Muscle layer of colon (tissue), 2 donors: ENCODE measurements around the gene TTC14.
"Not testable (repeated sequence)": the region's sequence is repeated elsewhere in the genome, so short reads cannot be mapped to it uniquely, and the experiment has no call there.

Experiments
- H3K27ac ChIP-seq: one replicate; pipeline ENCODE4 v1.7.0; 2013; ENCODE audit warnings: low read depth, mild to moderate bottlenecking, low read length, moderate library complexity
- H3K27me3 ChIP-seq, 2 donors: one replicate each; pipeline ENCODE4 v1.7.0; 2013; ENCODE audit warnings: low read length in 2 of 2, mild to moderate bottlenecking in 2 of 2; ENCODE audit not compliant: insufficient read depth in 2 of 2, control insufficient read depth in 1 of 2
- H3K36me3 ChIP-seq: one replicate; pipeline ENCODE4 v1.7.0; 2013; ENCODE audit warnings: mild to moderate bottlenecking, low read length; ENCODE audit not compliant: insufficient read depth
- H3K4me1 ChIP-seq: one replicate; pipeline ENCODE4 v1.7.0; 2013; ENCODE audit warnings: mild to moderate bottlenecking, low read length; ENCODE audit not compliant: insufficient read depth
- H3K4me3 ChIP-seq, 2 donors: one replicate each; pipeline ENCODE4 v1.7.0; 2013; ENCODE audit warnings: low read length in 2 of 2, low read depth in 1 of 2, mild to moderate bottlenecking in 1 of 2, moderate library complexity in 1 of 2
- H3K9ac ChIP-seq: one replicate; pipeline ENCODE4 v1.7.0; 2013; ENCODE audit warnings: low read length
- H3K9me3 ChIP-seq: one replicate; pipeline ENCODE4 v1.7.0; 2013; ENCODE audit warnings: mild to moderate bottlenecking, low read length
- donor health status: abdominal sarcoma.
- donor health status: Adenocarcinoma of cecum.

Gene TTC14

GRCh38 chr3:180600473-180600872 lies 1.5 kb upstream of the TTC14 start:
- Histone ChIP-seq H3K9ac (no peak overlapping the region), H3K27me3 (no peaks in the 10 kb centered on the region), H3K4me1 (peaks cover 12% of the 10 kb centered on the region), H3K36me3 (peaks cover 15% of the 10 kb centered on the region), H3K4me3 (no peak overlapping the region), H3K27ac (no peak overlapping the region), H3K9me3 (no peaks in the 10 kb centered on the region)

- Histone ChIP-seq H3K36me3 (peaks cover 39% of the 10 kb centered on the region), H3K4me1 (no peaks in the 10 kb centered on the region), H3K27ac (no peak overlapping the region), H3K4me3 (no peak overlapping the region), H3K27me3 (no peaks in the 10 kb centered on the region), H3K9me3 (no peaks in the 10 kb centered on the region), H3K9ac (no peak overlapping the region)
These were observed 9.0 kb downstream of the TTC14 start for GRCh38 chr3:180611006-180611405.

- Histone ChIP-seq H3K4me1 (no peaks in the 10 kb centered on the region), H3K36me3 (peaks cover 26% of the 10 kb centered on the region), H3K9ac (no peak overlapping the region), H3K4me3 (no peak overlapping the region), H3K9me3 (no peaks in the 10 kb centered on the region), H3K27ac (no peak overlapping the region), H3K27me3 (no peaks in the 10 kb centered on the region)
These were observed 10.4 kb downstream of the TTC14 start for GRCh38 chr3:180612364-180612763.

- no peaks in the 10 kb centered on the region for H3K27me3 ChIP-seq
- no peak overlapping the region for H3K9ac ChIP-seq
- H3K4me1 ChIP-seq, result no peaks in the 10 kb centered on the region
- H3K27ac ChIP-seq, result no peak overlapping the region
- H3K9me3 ChIP-seq, result no peaks in the 10 kb centered on the region
- H3K4me3 ChIP-seq, result no peak overlapping the region
- peaks cover 9% of the 10 kb centered on the region for H3K36me3 ChIP-seq
These were observed 14.0 kb downstream of the TTC14 start for GRCh38 chr3:180615954-180616353.

GRCh38 chr3:180617049-180617448 lies 15.1 kb downstream of the TTC14 start:
- Histone ChIP-seq H3K27me3 (no peaks in the 10 kb centered on the region), H3K27ac (no peak overlapping the region), H3K4me1 (no peaks in the 10 kb centered on the region), H3K4me3 (no peak overlapping the region), H3K9ac (no peak overlapping the region), H3K9me3 (no peaks in the 10 kb centered on the region), H3K36me3 (no peaks in the 10 kb centered on the region)

GRCh38 chr3:180618563-180618962 lies 16.6 kb downstream of the TTC14 start:
- H3K4me1 ChIP-seq, H3K9ac ChIP-seq, H3K27ac ChIP-seq, H3K27me3 ChIP-seq, H3K36me3 ChIP-seq, H3K9me3 ChIP-seq, H3K4me3 ChIP-seq: not testable (repeated sequence)

- Histone ChIP-seq H3K27ac (no peak overlapping the region), H3K27me3 (no peaks in the 10 kb centered on the region), H3K4me1 (no peaks in the 10 kb centered on the region), H3K4me3 (no peak overlapping the region), H3K9me3 (no peaks in the 10 kb centered on the region), H3K9ac (no peak overlapping the region), H3K36me3 (no peaks in the 10 kb centered on the region)
These were observed 17.8 kb downstream of the TTC14 start for GRCh38 chr3:180619723-180620122.

GRCh38 chr3:180624714-180625113 lies 22.8 kb downstream of the TTC14 start:
- H3K27me3 ChIP-seq, result no peaks in the 10 kb centered on the region
- H3K4me1 ChIP-seq, result no peaks in the 10 kb centered on the region
- H3K9ac ChIP-seq, result no peak overlapping the region
- H3K4me3 ChIP-seq, result no peak overlapping the region
- H3K27ac ChIP-seq, result no peak overlapping the region
- H3K9me3 ChIP-seq, result no peaks in the 10 kb centered on the region
- H3K36me3 ChIP-seq, result no peaks in the 10 kb centered on the region

- no peak overlapping the region for H3K4me3 ChIP-seq
- H3K36me3 ChIP-seq, result no peaks in the 10 kb centered on the region
- no peaks in the 10 kb centered on the region for H3K9me3 ChIP-seq
These were observed 24.9 kb downstream of the TTC14 start for GRCh38 chr3:180626844-180627243.

GRCh38 chr3:180630371-180630770 lies 28.4 kb downstream of the TTC14 start:
- H3K9ac ChIP-seq, result no peak overlapping the region
- no peaks in the 10 kb centered on the region for H3K4me1 ChIP-seq
- no peaks in the 10 kb centered on the region for H3K36me3 ChIP-seq
- H3K27ac ChIP-seq, result no peak overlapping the region
- H3K9me3 ChIP-seq, result no peaks in the 10 kb centered on the region
- peaks cover 0 to 5% of the 10 kb centered on the region in 2 donors for H3K27me3 ChIP-seq
- H3K4me3 ChIP-seq, result no peak overlapping the region

More at GRCh38 chr3:180626844-180627243, 24.9 kb downstream of the TTC14 start:
- Histone ChIP-seq H3K27ac (no peak overlapping the region), H3K27me3 (no peaks in the 10 kb centered on the region), H3K9ac (no peak overlapping the region), H3K4me1 (no peaks in the 10 kb centered on the region)

- Histone ChIP-seq H3K9ac (no peak overlapping the region), H3K4me1 (no peaks in the 10 kb centered on the region), H3K4me3 (no peak overlapping the region), H3K36me3 (no peaks in the 10 kb centered on the region), H3K9me3 (no peaks in the 10 kb centered on the region), H3K27ac (no peak overlapping the region), H3K27me3 (peaks cover 0 to 5% of the 10 kb centered on the region in 2 donors)
These were observed 29.4 kb downstream of the TTC14 start for GRCh38 chr3:180631317-180631716.

GRCh38 chr3:180633722-180634121 lies 31.8 kb downstream of the TTC14 start:
- peaks cover 0 to 5% of the 10 kb centered on the region in 2 donors for H3K27me3 ChIP-seq
- H3K9me3 ChIP-seq, result no peaks in the 10 kb centered on the region
- no peak overlapping the region for H3K4me3 ChIP-seq
- no peaks in the 10 kb centered on the region for H3K36me3 ChIP-seq
- H3K27ac ChIP-seq, result no peak overlapping the region
- H3K9ac ChIP-seq, result no peak overlapping the region
- H3K4me1 ChIP-seq, result no peaks in the 10 kb centered on the region
